GM18858 (cell line): ENCODE measurements around the gene FARS2.

Experiments used
- ATAC-seq: cut with Tn5 transposase; IDR thresholded peaks from one replicate; pipeline ENCODE4 v1.9.1; 2021; ENCODE audit not compliant: unreplicated experiment

The FARS2 gene

DNA sequence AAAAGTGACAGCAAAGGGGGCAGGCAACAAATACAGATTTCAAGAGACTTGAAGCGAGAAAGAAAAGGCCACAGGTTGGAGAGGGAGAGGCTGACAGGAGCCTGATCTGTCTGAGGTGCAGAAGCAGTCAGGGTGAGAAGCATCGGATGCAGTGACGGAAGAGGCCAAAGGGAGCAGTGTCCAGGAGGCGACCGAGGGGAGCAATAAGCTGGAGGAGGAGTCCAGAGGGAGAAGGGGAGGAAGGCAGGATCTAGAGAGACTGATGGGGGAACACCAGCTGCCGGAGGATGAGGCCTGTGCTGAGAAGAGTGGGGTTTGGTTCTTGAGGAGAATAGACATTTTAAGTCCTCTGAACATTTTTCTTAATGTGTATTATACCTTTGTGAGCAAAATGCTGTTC, 23.8 kb downstream of the FARS2 start:
- no peak for ATAC-seq

GRCh38 chr6:5285526-5285925, 24.2 kb downstream of the FARS2 start:
- ATAC-seq: no peak

DNA sequence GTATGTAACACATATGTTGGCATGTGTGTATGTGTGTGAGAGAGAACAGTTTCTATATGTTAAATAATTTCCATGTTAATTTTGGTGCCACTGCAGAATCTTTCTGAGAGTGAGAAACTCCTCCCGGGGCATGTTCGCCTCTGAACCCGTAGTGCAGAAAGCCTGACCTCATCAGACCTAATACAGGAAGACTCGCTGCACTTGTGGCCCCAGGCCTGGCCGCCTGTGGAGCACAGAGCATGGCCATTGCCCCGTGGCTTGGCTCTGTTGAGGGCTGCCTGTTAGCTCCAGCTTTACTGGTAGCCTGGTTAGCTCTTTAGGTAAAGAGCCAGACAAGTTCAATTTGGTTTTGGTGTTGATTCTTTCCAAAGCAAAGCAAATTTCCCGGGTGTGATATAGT, 25.5 kb downstream of the FARS2 start:
- ATAC-seq: no peak

GRCh38 chr6:5287205-5287965, 26.1 kb downstream of the FARS2 start:
- ATAC-seq: no peak

DNA sequence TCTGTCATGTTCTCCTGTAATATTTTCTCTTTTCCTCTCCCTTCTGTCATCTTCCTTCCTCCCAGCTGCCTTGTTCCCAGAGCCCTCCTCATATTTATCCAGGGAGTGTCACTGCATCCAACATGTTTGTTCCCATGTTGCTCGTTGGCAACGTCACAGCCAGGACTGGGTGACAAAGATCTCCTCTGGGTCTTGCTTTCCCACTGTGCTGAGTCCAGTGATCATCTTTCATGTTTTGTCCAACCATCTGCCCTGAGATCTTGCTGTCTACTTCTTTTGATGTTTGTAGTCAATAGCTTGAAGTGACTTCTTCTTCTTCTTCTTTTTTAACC, 26.6 kb downstream of the FARS2 start:
- no peak for ATAC-seq

DNA sequence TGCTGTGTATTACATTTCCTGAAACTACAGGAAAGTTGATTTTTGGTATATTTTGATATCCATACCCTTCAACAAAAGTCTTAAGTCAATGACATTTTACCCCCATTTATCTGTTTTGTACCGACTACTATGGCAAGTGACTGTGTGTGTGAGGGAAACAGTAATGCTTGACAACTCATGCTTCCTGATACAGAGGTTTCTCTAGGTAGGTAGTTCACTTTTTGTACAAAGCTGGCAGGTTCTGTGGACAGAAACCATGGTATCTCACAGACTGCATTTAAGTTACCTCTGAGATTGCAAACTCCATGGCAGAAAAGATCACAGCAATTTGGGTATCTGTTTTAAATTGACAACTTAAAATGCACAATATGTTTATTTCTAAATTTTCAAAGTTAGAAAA, 28.8 kb downstream of the FARS2 start:
- no peak for ATAC-seq

DNA sequence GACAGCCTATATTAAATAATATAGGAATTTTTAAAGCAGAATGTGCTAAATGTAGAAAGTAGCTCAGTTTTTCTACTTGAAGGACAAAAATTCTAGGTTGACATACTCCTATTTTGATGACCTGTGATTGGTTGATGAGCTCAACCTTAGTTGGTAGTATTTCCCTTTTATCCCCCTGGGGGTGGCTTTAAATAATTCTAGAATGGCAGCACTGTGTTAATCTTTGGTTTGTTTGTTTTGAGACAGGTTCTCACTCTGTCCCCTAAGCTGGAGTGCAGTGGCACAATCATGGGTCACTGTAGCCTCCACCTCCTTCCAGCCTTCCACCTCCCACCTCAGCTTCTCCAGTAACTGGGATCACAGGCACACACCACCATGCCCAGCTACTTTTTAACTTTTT, 29.2 kb downstream of the FARS2 start:
- no peak for ATAC-seq

- no peak for ATAC-seq
Measured at GRCh38 chr6:5292154-5292553, 30.8 kb downstream of the FARS2 start.

DNA sequence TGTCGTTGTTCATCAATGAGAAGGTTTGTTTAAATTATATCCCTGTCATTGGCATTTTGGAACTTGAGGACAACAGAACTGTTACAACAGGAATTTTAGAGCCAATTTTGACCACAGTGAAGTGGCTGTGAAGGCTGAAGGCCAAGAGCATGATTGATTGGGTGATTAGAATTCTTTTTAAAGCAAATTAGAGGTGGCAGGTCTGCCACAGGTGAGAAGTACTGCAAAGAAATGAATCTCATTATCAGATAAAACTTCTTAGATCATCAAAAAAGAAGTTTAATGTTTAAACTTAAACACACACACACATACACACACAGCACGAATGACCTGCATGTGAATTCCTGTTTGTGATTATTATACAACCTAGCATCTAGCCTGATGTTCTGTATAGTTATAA, 32.4 kb downstream of the FARS2 start:
- no peak for ATAC-seq

GRCh38 chr6:5294392-5295211, 33.3 kb downstream of the FARS2 start:
- ATAC-seq: no peak

- ATAC-seq: no peak
Measured at GRCh38 chr6:5295623-5296022, 34.3 kb downstream of the FARS2 start.

- no peak for ATAC-seq
Measured at GRCh38 chr6:5300206-5300764, 39.0 kb downstream of the FARS2 start.

DNA sequence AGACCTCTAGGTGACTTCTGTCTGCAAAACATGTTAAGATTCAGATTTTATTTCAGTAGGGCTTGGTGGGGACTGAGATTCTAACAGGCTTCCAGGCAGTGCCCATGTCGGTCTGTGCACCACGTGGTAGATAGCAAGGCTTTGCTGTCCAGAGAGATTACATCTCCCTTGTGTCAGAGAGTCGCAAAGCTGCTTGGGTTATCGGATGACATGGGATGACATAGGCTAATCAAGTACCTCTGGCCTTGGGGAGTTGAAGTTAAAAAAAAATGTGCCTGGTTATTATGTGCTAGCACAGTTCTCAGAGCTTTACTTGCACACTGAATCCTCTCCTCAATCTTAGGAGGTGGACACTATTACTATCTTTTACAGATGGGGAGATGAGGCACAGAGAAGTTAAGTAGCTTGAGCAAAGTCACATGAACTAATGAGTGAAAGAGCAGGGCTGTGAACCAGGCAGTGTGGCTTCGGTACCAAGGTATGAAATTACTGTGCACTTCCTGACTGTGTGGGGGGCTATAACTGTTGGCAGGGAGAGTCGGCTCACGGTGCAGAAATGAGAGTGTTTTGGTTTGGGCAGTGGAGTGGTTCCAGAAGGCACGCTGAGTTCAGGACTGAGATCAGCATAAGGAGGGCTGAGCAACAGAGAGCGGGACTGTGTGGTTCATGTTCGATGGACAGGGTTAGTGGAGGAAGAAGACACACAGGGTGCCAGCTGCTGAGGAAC, 41.1 kb downstream of the FARS2 start:
- peak; percentile 84 for ATAC-seq

DNA sequence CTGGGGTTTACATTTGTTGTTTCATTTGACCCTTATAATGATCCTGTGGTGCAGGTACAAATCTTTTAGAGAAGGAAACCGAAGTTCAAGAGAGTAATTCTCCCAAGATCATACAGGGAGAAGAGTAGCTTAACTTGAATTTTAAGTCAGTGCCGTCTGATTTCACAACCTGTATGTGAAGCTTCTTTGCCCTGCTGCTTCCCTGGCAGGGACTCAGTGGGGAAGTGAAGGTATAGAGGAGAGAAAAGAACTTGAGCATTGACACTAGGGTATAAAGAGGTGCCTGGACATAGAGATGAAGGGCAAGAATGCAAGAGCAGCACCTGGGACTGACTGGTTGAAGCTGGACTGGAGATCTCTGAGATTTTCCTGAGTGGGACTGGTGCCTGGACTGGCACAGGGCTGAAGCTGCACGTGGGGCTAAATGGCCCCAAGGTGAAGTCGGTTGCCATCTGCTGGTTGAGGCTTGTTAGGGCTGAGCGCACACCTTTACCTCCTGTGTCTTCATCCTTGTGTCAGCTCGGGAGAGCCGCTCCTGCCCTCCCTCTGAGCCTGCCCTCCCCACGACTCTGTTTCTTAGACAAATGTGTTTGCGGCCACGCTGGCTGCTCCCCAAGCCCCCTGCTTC, 41.8 kb downstream of the FARS2 start:
- ATAC-seq: peak; percentile 49

DNA sequence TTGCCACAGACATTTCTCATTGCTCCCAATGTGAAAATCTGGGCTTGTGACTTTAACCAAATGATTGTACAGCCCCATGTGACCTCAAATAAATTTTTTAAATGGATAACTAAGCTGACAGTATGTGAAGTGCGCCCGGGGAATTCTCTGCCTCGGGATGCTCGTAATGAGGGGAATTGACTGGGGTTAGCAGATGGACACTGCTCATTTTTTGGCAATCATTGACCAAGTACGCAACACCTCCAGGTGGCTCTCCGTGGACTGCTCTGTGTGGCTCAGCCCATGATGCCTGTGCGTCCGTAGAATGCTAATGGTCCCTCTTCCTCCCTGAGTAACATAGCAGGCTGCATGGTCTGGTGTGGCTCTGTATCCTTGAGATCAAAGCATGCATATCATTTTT, 42.4 kb downstream of the FARS2 start:
- no peak for ATAC-seq

- ATAC-seq: no peak
Measured at GRCh38 chr6:5305968-5306626, 44.8 kb downstream of the FARS2 start.

GRCh38 chr6:5307058-5307457, 45.7 kb downstream of the FARS2 start:
- ATAC-seq: no peak

GRCh38 chr6:5308066-5308465, 46.8 kb downstream of the FARS2 start:
- no peak for ATAC-seq

DNA sequence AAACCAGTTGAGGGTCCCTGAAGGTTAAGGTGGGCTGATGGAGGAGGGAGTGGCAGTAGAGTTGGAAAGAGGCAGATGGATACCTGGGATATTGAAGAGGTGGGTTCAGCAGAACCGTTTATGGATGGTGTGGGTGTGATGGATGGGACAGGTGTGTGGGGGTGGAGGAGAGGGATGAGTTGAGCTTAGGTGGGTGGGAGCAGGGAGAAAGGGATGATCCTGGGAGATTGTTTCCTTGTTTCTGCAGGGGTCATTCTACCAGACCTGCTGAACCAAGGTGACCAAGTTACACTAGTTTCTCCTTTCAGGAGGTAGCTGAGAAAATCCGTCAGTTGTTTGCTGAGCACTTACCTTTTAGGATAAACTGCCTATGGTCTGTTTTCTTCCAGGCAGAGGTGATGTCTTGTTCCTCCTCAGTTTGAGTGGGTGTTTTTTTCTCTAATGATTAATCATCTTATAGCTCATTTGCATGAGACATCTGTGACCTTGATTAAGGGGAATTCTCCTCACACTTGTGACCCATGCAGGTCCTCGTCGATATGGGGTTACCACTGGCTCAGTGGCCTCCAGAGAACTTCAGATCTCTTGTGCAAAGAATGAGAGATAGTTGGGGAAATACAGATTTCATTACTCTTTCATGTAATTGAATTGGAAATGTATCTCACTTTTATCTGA, 53.0 kb downstream of the FARS2 start:
- no peak for ATAC-seq

DNA sequence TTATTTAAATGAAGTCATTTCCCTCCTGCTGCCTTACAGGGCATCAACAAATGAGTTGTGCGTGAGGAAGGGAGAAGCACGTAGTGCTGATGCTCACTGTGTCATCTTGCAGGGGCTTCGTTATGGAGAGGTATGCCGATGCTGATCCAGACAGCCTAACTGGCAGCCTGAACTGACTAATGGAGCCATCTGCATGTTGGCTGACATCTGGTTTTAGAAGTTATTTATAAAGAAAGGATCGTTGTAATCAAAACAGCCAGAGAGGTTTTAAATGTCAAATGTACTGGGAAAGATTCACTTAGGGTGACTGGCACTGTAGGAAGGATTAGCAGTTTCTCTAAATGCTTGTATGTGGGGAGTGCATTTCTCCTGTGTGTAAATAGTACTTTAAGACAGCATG, 54.6 kb downstream of the FARS2 start:
- no peak for ATAC-seq
